Hepatocyte (in vitro differentiated cells): Measurements from ENCODE around the gene TPM3.

ENCODE experiments used
- EZH2 ChIP-seq: fragments of 200-600 bp; sonication (generic); IDR thresholded peaks from 2 replicates; pipeline ENCODE4 v1.6.1; 2016; ENCODE audit warnings: antibody characterized with exemption, mild to moderate bottlenecking, borderline replicate concordance
- TF ChIP-seq, protein P1 (sequence below): fragments of 200-600 bp; sonication (generic); IDR thresholded peaks from 2 replicates; pipeline ENCODE4 v1.5.1; 2016; ENCODE audit warnings: antibody characterized with exemption, mild to moderate bottlenecking; ENCODE audit not compliant: poor library complexity

GRCh38 chr1:154236855-154237254, 45.0 kb upstream of the TPM3 start:
- TF ChIP-seq, protein P1, sequence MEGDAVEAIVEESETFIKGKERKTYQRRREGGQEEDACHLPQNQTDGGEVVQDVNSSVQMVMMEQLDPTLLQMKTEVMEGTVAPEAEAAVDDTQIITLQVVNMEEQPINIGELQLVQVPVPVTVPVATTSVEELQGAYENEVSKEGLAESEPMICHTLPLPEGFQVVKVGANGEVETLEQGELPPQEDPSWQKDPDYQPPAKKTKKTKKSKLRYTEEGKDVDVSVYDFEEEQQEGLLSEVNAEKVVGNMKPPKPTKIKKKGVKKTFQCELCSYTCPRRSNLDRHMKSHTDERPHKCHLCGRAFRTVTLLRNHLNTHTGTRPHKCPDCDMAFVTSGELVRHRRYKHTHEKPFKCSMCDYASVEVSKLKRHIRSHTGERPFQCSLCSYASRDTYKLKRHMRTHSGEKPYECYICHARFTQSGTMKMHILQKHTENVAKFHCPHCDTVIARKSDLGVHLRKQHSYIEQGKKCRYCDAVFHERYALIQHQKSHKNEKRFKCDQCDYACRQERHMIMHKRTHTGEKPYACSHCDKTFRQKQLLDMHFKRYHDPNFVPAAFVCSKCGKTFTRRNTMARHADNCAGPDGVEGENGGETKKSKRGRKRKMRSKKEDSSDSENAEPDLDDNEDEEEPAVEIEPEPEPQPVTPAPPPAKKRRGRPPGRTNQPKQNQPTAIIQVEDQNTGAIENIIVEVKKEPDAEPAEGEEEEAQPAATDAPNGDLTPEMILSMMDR: no peak
- TF ChIP-seq EZH2: no peak
